ENCODE measurements around the gene NVL.

The NVL gene

DNA sequence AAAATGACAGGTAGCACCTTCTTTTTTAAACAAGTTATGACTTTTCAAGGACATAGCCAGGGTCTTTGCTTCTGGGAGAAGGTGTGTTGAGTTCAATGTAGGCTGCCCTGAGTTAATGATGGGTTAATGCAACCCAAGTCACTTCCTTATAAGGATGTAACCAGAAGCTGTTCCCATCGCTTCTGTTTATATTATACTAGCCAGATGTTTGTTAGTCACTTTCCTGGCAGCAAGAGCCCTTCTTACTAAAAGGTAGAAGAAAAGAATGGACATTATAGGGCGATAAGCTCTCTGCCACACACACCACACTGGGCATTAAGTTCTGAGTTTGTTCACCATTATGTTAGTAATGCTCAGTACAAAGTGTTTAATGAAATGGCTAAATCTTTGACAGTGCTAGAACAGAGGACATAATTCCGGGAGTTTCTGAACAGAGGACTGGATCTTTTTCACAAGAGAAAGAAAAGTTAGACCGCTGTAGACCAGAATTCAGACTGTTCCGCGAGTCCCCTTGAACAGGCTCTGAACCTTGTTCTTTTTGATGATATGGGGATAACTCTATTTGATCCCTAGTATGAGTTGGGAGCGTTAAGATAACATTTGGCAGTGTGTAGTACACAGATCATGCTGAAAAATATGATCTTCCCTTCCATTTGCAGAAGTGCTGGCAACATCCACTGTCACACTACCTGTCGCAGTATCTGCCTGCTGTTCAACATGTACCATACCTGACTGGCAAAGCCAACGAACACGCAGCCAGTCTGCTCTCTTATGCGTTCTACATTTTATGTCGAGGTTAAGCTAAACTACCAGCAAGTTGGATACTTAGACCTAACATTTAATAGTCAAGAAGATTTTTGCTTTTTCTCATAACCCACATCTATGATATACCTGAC lies 105.9 kb downstream of the NVL start:
- TF ChIP-seq EP300 (IDR thresholded peaks at IDR 0.05; ENCODE audit: borderline replicate concordance) (peak; percentile 25; the same call in 1 of the 2 replicates), EGR1 (IDR thresholded peaks at IDR 0.05) (no peak), NFIC (IDR thresholded peaks at IDR 0.05) (peak; percentile 49; the same call in 1 of the 2 replicates)

DNA sequence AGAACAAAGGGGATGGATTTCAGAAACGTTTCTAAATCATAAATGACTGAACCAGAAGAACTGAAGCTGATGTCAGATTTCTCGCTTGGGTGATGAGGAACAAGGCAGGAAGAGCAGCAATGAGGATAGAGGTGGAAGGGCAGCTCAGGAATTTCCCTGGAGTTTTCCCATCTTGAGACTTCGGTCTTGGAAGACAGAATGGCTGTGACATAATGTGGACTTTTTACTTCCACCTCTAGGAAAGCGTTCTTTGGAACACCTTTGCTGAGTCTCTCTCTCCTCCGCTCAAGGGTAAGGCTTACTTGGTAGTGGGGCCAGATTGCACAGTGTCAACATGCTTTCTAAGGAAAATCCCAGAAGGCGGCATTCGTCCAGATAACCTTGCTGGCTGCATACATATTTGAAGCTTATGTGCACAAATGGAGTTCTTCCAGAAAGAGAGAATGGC lies 110.3 kb downstream of the NVL start:
- TF ChIP-seq NFIC (IDR thresholded peaks at IDR 0.05) (no peak), CREB1 (IDR thresholded peaks at IDR 0.05; ENCODE audit: low read depth) (no peak), EP300 (IDR thresholded peaks at IDR 0.05; ENCODE audit: borderline replicate concordance) (no peak), FOXM1 (IDR thresholded peaks at IDR 0.05; ENCODE audit: borderline replicate concordance, low read depth) (no peak), RAD21 (IDR thresholded peaks at IDR 0.05; ENCODE audit: low read depth) (no peak), CEBPB (IDR thresholded peaks at IDR 0.05) (no peak), TCF12 (IDR thresholded peaks at IDR 0.05; ENCODE audit: low read depth) (no peak), ZBTB7A (IDR thresholded peaks at IDR 0.05; ENCODE audit: low read depth) (no peak), TAF1 (IDR thresholded peaks at IDR 0.05; ENCODE audit: low read depth) (no peak), EGR1 (IDR thresholded peaks at IDR 0.05) (no peak)
- TF ChIP-seq, protein P1, sequence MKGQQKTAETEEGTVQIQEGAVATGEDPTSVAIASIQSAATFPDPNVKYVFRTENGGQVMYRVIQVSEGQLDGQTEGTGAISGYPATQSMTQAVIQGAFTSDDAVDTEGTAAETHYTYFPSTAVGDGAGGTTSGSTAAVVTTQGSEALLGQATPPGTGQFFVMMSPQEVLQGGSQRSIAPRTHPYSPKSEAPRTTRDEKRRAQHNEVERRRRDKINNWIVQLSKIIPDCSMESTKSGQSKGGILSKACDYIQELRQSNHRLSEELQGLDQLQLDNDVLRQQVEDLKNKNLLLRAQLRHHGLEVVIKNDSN (IDR thresholded peaks at IDR 0.05), result no peak

DNA sequence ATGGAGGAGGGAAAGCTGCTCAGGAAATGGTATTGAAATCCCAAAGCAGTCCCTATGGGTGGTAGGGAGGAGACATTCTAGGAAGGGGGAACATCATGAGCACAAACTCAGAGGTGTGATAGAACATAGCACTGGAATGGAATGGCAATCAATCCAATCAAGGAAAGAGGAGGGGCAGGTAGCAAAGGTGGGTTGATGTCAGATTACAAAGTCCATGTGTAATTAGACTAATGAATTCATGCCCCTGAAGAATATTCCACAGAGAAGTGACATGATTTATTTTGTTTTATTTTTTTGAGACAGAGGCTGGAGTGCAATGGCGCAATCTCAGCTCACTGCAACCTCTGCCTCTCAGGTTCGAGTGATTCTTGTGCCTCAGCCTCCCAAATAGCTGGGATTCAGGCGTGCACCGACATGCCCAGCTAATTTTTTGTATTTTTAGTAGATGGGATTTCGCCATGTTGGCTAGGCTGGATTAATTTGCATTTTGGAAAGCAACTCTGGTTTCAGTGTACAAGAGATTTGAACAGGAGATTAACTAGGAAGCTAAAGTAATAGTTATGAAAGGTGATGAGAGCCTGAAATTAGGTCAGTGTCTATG lies 110.9 kb downstream of the NVL start:
- TF ChIP-seq, protein P2, sequence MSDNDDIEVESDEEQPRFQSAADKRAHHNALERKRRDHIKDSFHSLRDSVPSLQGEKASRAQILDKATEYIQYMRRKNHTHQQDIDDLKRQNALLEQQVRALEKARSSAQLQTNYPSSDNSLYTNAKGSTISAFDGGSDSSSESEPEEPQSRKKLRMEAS (IDR thresholded peaks at IDR 0.05), result no peak
- TF ChIP-seq TAF1 (IDR thresholded peaks at IDR 0.05; ENCODE audit: low read depth), result no peak

DNA sequence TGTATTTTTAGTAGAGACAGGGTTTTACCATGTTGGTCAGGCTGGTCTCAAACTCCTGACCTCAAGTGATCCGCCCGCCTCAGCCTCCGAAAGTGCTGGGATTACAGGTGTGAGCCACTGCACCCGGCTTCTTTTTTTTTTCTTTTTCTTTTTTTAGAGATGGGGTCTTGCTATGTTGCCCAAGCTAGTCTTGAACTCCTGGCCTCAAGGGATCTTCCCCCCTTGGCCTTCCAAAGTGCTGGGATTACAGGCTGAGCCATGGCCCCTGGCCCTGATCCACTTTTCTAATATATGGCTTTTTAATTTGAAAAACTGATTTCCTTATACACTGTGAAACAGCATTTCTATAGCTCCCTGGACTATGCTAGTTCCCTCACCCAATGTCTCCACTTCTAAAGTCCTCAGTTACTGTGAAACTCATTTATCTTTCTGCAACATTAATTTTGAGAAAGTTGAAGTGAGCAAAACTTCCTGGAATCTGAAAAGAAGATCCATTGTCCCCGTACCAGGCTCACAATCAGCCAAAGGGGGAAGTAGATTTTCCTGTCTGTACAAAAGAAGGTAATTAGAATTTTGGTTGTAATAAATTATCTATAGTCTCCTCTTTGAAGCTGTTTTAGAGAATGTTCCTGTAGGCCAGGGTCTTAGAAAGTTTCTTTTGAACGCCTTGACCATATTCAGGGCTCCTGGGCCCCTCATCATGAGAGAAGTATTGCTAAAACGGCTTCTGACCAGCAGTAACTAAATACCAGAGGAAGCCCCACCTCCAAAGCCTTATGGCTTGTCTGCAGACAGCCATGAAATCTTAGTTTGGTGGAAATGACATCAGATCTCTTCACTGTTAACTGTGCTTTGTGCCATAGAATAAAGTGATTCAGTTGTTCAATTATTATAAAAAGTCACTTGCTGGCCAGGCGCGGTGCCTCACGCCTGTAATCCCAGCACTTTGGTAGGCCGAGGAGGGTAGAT lies 112.0 kb downstream of the NVL start:
- no peak for TF ChIP-seq FOXM1 (IDR thresholded peaks at IDR 0.05; ENCODE audit: borderline replicate concordance, low read depth)
- TF ChIP-seq CEBPB (IDR thresholded peaks at IDR 0.05), result no peak
- TF ChIP-seq NFIC (IDR thresholded peaks at IDR 0.05), result no peak
- no peak for TF ChIP-seq EP300 (IDR thresholded peaks at IDR 0.05; ENCODE audit: borderline replicate concordance)
- TF ChIP-seq EGR1 (IDR thresholded peaks at IDR 0.05), result no peak
- TF ChIP-seq, protein P2 (IDR thresholded peaks at IDR 0.05), result no peak
- TF ChIP-seq, protein P3, sequence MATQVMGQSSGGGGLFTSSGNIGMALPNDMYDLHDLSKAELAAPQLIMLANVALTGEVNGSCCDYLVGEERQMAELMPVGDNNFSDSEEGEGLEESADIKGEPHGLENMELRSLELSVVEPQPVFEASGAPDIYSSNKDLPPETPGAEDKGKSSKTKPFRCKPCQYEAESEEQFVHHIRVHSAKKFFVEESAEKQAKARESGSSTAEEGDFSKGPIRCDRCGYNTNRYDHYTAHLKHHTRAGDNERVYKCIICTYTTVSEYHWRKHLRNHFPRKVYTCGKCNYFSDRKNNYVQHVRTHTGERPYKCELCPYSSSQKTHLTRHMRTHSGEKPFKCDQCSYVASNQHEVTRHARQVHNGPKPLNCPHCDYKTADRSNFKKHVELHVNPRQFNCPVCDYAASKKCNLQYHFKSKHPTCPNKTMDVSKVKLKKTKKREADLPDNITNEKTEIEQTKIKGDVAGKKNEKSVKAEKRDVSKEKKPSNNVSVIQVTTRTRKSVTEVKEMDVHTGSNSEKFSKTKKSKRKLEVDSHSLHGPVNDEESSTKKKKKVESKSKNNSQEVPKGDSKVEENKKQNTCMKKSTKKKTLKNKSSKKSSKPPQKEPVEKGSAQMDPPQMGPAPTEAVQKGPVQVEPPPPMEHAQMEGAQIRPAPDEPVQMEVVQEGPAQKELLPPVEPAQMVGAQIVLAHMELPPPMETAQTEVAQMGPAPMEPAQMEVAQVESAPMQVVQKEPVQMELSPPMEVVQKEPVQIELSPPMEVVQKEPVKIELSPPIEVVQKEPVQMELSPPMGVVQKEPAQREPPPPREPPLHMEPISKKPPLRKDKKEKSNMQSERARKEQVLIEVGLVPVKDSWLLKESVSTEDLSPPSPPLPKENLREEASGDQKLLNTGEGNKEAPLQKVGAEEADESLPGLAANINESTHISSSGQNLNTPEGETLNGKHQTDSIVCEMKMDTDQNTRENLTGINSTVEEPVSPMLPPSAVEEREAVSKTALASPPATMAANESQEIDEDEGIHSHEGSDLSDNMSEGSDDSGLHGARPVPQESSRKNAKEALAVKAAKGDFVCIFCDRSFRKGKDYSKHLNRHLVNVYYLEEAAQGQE (IDR thresholded peaks at IDR 0.05; ENCODE audit: low read depth), result no peak
- TF ChIP-seq RAD21 (IDR thresholded peaks at IDR 0.05; ENCODE audit: low read depth), result no peak
- no peak for TF ChIP-seq TCF12 (IDR thresholded peaks at IDR 0.05; ENCODE audit: low read depth)
- TF ChIP-seq CREB1 (IDR thresholded peaks at IDR 0.05; ENCODE audit: low read depth), result no peak
- TF ChIP-seq, protein P1 (IDR thresholded peaks at IDR 0.05), result no peak
- no peak for TF ChIP-seq YY1 (IDR thresholded peaks at IDR 0.05; ENCODE audit: low read depth)
- TF ChIP-seq TEAD4 (IDR thresholded peaks at IDR 0.05), result no peak
- no peak for TF ChIP-seq ZBTB7A (IDR thresholded peaks at IDR 0.05; ENCODE audit: low read depth)
- TF ChIP-seq TAF1 (IDR thresholded peaks at IDR 0.05; ENCODE audit: low read depth), result no peak

DNA sequence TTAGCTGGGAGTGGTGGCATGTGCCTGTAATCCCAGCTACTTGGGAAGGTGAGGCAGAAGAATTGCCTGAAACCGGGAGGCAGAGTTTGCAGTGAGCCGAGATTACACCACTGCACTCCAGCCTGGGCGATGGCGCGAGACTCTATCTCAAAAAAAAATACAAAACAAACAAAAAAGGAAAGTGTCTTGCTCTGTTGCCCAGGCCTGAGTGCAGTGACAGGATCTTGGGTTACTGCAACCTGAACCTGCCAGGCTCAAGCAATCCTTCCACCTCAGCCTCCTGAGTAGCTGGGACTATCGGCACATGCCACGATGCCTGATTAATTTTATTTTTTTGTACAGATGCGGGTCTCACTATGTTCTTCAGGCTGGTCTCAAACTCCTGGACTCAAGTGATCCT lies 113.6 kb downstream of the NVL start:
- TF ChIP-seq, protein P3 (IDR thresholded peaks at IDR 0.05; ENCODE audit: low read depth), result no peak
- no peak for TF ChIP-seq TAF1 (IDR thresholded peaks at IDR 0.05; ENCODE audit: low read depth)
- no peak for TF ChIP-seq TEAD4 (IDR thresholded peaks at IDR 0.05)
- no peak for TF ChIP-seq FOXM1 (IDR thresholded peaks at IDR 0.05; ENCODE audit: borderline replicate concordance, low read depth)
- TF ChIP-seq, protein P1 (IDR thresholded peaks at IDR 0.05), result no peak
- no peak for TF ChIP-seq EGR1 (IDR thresholded peaks at IDR 0.05)

Data from Ishikawa (cell line).